Nucleus accumbens (tissue), 56 donors: ENCODE data around the gene ZNF276.
"Not testable (repeated sequence)": the region's sequence is repeated elsewhere in the genome, so short reads cannot be mapped to it uniquely, and the experiment has no call there.

Experiments
- DNase-seq, 56 donors: peaks; one replicate each; lab custom pipeline; 2025; lab: John Stamatoyannopoulos, UW

ZNF276 gene

GRCh38 chr16:89695875-89696669 is 25.3 kb upstream of the ZNF276 start:
- no peak for DNase-seq

GRCh38 chr16:89696670-89697128 is 24.6 kb upstream of the ZNF276 start:
- DNase-seq: no peak

- DNase-seq: no peak
Observed at GRCh38 chr16:89697161-89697615, 24.1 kb upstream of the ZNF276 start.

DNA sequence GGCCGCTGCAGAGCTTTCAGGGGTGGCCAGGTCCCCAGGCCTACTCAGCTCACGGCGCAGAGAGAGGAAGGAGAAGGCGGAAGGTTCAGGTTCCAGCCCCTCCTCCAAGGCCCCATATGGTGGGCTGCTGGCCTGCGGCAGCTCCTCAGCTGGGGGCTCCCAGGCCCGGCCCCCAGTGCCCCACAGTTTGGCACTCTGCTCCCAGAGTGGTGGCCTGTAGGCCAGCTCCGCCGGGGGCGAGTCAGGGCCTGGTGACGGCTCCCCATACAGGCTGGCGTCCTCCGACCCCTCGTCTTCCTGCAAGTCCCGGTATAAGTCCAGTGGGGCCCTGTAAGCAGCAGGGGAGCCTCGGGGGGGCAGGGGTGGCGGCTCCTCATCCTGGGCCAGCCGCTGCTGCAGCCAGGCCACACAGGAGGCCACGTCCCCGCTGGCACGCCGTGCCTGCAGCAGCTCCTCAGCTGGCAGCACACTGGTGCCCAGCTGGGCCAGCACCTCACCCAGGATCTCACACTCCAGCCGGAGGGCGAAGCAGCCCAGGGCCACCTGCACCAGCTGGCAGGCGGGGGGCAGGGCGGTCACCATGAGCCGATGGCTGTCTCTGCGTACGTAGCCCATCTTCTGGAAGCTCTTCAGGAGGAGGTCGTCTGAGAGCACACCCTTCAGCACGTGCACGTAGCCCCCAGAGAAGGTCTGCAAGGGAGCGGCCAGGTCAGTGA is 23.6 kb upstream of the ZNF276 start:
- no peak for DNase-seq

DNA sequence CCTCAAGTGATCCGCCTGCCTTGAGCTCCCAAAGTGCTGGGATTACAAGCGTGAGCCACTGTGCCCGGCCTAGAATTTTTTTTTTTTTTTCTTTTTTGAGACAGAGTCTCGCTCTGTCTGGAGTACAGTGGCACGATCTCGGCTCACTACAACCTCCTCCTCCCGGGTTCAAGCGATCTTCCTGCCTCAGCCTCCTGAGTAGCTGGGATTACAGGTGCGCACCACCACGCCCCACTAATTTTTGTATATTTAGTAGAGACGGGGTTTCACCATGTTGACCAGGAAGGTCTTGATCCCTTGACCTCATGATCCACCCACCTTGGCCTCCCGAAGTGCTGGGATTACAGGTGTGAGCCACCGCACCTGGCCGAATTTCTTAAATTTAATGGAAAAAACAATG is 22.6 kb upstream of the ZNF276 start:
- DNase-seq: not testable (repeated sequence)

DNA sequence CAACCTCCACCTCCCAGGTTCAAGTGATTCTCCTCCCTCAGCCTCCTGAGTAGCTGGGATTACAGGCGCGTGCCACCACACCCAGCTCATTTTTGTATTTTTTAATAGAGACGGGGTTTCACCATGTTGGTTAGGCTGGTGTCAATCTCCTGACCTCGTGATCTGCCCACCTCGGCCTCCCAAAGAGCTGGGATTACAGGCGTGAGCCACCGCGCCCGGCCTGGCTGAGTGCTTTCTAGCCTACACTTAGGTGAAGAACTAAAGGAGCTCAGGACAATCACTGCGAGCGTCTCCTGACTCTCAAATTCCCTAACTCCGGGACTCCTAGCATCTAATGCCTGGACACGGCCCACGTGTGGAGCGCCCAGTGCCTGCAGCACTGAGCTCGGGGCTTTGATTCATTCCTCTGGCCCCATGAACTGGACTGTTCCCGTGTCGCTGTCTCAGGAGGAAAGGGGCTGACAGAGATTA is 21.7 kb upstream of the ZNF276 start:
- not testable (repeated sequence) for DNase-seq

GRCh38 chr16:89700100-89700648 is 21.2 kb upstream of the ZNF276 start:
- DNase-seq: peak; percentile 67 to 99 (median 96)

DNA sequence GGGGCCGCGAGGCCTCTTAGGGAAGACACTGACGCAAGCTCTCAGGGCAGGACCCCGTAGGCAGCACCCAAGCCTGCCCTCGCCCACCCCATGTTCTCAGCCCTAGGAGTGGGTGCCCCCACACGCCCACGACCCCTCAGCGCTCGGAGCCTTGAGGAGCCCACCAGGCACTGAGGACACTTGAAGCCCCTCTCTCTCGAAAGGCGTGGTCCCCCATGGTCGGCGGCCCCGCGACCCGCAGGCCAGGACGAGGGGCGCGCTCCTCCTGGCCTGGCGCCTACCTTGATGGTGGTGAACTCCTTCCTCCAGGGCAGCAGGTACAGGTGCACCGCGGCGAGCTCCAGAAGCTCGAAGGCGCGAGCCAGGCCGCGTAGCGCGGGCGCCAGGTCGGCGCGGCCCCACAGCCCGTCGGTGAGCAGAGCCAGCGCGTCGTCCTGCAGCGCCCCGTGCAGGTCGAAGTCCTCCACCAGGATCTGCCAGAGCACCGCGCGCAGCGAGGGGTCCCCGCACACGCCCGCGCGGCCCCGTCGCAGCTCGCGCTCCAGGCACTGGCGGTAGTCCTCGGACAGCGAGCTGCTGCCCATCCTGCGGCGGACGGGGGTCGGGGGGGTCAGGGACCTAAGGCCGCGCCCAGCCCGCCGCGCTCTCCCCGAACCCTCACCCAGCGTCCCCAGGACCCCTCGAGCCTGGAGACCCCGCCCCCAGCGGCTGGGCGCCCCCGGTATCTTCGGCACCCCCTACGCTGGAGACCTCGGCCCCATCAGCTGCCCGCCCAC is 20.5 kb upstream of the ZNF276 start:
- DNase-seq: peak in 2 of 56 donors; percentile 29 to 34

DNA sequence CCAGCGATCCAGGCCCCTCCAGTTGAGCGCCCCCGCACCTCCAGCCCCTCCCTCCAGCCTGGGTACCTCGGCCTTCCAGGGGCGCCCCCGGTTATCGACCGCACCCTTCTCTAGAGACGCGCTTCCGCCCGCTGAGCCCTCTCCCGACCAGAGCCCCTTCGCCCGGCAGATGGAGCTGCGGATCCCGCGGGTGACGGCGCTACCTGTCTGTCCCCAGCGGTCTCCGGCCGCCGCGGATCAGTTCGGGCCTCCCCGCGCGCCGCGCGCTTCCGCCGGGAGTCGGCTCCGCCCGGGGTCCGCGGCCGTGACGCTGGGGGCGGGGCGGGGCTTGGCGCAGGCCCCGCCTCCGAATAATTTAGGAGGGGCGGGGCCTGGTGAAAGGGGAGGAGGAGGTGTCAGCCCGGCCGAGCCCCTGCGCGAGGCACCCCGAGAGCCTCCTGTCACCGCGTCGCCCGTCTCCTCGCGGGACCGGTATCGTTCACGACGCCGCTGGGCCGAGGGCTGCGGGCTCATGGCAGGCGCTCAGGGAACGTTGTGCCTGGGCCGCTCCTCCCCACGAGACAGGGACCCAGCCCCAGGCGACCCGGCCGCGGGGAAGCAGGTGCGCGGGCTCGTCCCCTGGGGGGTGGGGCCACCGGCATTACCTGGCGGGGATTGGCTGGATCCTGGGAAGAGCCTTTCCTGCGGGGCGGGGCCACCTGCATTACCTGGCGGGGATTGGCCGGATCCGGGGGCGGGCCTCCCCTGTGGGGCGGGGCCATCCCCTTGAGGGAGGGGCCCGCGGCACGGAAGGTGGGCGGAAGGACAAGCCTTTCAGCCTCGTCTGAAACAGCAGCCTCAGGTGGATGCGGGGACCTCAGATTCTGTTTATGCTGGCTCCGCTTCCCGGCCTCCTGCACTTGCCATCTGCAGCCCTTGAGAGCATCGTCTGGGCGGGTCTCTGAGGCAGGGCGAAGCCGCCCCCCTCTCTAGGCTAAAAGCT is 19.6 kb upstream of the ZNF276 start, which contains the start of gene SPATA2L:
SPATA2L (minus strand) TSS at position 281 of the 982 bp plus-strand sequence. CDS start 473 bp downstream, outside the sequence.
- DNase-seq: peak; percentile 13 to 96 (median 80)

DNA sequence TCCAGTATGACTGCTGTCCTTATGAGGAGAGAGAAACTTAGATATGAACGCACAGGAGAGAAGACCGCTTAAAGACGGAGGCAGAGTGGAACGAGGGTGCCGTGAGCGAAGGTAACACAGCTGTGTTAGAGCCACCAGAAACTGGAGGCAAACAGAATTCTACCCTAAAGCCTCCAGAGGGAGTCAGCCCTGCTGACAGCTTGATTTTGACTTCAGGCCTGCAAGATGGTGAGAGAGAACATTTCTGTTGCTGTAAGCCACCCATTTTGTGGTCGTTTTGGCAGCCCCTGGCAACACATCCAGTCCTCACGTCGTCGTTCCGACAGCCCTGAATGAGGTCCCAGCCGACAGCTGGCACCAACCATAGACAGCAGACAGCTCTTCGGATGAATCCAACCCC is 17.1 kb upstream of the ZNF276 start:
- DNase-seq: no peak

DNA sequence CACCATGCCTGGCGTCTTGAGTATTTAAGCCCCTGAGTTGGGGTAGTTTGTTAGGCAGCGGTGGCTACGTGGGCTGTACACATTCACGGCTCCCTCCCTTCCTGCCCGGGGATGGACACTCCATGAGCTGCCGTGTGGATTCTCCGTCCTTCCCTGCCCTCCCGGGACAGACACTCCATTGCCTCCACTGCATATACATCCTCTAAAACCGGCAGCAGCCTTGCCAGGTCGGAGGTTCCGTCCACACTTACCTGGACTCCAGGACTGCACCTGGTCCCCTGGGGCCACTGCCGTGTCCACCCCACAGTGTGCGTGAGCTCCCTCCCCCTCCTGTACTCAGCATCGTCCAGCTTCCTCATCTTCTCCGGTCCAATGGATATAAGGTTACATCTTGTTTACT is 16.3 kb upstream of the ZNF276 start:
- DNase-seq: no peak

DNA sequence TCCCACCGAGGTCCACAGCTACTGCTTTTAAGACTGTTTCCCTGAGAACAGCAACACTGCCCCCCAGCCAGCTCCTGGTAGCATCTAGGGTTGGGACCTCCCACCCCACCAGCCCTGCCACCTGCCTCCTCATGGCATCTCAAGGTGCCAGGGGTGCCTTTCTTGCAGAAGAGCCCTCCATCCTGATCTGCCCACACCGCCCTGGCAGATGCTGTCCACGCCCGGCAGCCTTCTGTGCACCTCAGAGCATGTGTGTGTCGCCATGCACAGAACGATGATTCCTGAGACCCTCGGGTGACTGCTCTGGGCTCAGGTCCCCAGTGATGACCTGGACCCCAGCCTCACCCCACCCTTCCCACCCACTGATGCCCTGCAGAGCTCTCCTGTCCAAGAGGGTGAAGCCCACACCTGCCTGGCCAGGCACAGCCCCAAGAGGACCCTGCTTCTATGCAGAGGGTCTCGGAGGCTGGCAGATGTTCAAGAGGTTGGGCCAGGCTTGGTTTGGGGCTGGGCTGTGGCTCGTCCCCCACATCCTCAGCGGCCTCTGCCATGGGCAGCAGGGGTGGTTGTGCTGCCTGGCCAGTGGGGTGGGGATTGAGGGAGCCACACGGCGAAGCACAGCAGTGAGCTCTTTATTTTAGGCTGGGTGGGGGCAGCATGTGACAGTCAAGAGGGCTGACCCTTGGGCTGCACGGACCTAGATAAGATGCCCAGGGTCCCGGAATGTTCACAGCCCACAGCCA is 14.6 kb upstream of the ZNF276 start:
- DNase-seq: no peak

GRCh38 chr16:89707695-89708094 is 13.6 kb upstream of the ZNF276 start:
- DNase-seq: no peak

DNA sequence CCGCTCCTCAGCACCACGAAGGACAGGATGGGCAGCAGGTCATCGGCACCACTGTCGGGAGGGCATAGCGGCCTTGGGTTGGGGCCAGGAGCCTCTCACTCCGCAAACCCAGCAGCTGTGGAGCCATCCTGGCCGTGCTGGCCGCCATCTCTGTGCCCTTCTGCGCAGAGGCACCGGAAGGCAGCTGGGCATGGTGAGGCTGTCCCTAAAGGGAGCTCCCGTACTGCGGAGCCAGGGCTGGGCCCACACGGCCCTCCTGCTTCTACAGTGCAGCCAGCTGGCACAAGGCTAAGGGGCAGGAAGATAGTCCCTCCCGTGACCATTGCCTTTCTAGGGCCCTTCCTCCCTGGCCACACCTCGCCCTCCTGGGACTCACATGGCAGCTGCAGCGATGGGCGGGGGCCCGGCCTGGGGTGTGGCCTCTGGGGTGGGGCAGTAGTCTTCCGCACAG is 12.8 kb upstream of the ZNF276 start:
- no peak for DNase-seq

DNA sequence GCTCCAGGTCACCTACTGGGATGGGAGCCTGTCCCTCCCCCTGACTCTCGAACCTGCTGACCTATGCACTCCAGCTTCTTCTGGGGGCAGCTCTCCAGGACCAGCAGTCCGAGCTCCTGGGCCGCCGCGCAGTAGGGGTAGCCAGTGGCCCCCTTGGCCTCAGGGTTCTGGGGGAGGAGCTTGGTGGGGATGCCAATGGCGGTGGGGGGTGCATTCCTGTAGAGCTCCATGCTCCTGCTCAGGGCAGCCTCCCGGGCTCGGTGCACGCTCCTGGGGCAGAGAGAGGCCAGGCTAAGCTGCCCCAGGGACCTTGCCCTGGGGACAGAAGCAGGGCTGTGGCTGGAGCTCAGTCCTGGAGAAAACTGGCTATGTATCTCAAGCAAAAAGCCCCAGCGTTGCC is 12.2 kb upstream of the ZNF276 start:
- no peak for DNase-seq

DNA sequence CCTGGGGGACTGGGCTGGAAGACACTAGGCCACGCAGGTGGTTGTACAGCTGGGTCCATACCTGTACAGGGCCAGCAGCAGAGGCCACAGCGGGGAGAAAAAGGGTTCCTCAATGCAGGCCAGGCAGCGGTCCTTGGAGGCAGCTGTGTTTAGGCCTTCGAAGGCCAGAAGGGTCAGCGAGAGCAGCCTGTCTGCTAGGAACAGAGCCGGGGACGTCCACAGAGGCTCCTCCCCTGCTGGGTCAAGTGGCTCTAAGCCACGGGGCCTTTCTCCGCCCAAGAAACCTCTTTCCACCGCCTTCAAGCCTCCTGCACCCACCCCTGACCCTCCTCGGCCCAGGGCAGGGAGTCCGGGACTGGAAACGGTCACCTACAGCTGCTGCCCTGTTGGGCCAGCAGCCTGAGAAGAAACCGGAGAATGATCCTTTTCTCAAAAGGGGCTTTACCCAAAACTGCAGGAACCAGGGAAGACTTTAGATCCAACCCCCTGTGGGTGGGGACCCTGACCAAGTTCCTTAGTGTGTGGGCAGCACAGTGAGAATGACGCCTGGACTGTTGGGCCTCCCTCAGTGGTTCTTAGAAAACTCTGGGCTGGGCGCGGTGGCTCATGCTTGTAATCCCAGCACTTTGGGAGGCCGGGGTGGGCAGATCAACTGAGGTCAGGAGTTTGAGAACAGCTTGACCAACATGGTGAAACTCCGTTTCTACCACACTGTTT is 11.5 kb upstream of the ZNF276 start:
- DNase-seq: no peak

GRCh38 chr16:89710709-89711564 is 10.4 kb upstream of the ZNF276 start:
- DNase-seq: no peak
